Measurements from ENCODE around the gene IKBKE. TPM values are rescaled to one million over a fixed set of nuclear protein-coding genes. Genes with fewer than 3 reads are reported as not detected.

The IKBKE gene
- polyA plus RNA-seq, 4 donors: 4.1 to 8.7 (median 6.9) TPM

- Histone ChIP-seq H3K9me3 (ENCODE audit: control insufficient read depth in 2 of 2, insufficient read depth in 1 of 2, low read depth in 1 of 2, low read length in 1 of 2) (no peaks in the 10 kb centered on the region), H3K4me1 (ENCODE audit: control insufficient read depth in 3 of 3, insufficient read depth in 2 of 3, low read depth in 1 of 3, low read length in 2 of 3) (peaks cover 0 to 14% (median 2%) of the 10 kb centered on the region in 3 donors), H3K27ac (ENCODE audit: low read depth in 1 of 3, low read length in 2 of 3) (peak overlapping the region in 1 of 3 donors; percentile 31), H3K4me3 (ENCODE audit: low read depth in 1 of 3, low read length in 3 of 3) (no peak overlapping the region), H3K36me3 (ENCODE audit: control insufficient read depth in 3 of 3, insufficient read depth in 2 of 3, low read depth in 1 of 3, low read length in 3 of 3) (no peaks in the 10 kb centered on the region), H3K27me3 (ENCODE audit: control insufficient read depth in 3 of 3, insufficient read depth in 3 of 3, low read length in 3 of 3) (peaks cover 0 to 45% (median 3%) of the 10 kb centered on the region in 3 donors)
- no peak for FAIRE-seq
- DNase-seq: no peak
- 46 to 74% (median 54%) methylated on average over 3 of the region's 3 CpGs for WGBS, 3 donors
Measured at GRCh38 chr1:206504363-206504713, 34.1 kb downstream of the IKBKE start.

GRCh38 chr1:206505702-206506355 lies 35.6 kb downstream of the IKBKE start:
- Histone ChIP-seq H3K9me3 (ENCODE audit: control insufficient read depth in 2 of 2, insufficient read depth in 1 of 2, low read depth in 1 of 2, low read length in 1 of 2) (no peaks in the 10 kb centered on the region), H3K4me1 (ENCODE audit: control insufficient read depth in 3 of 3, insufficient read depth in 2 of 3, low read depth in 1 of 3, low read length in 2 of 3) (peaks cover 0 to 14% (median 2%) of the 10 kb centered on the region in 3 donors), H3K27ac (ENCODE audit: low read depth in 1 of 3, low read length in 2 of 3) (no peak overlapping the region), H3K27me3 (ENCODE audit: control insufficient read depth in 3 of 3, insufficient read depth in 3 of 3, low read length in 3 of 3) (peaks cover 0 to 46% (median 3%) of the 10 kb centered on the region in 3 donors), H3K36me3 (ENCODE audit: control insufficient read depth in 3 of 3, insufficient read depth in 2 of 3, low read depth in 1 of 3, low read length in 3 of 3) (no peaks in the 10 kb centered on the region), H3K4me3 (ENCODE audit: low read depth in 1 of 3, low read length in 3 of 3) (no peak overlapping the region)
- FAIRE-seq: no peak
- 54 to 66% (median 54%) methylated on average over 10 of the region's 10 CpGs for WGBS, 3 donors
- no peak for DNase-seq

- peak in 1 of 2 donors; percentile 51 for DNase-seq
- WGBS, 3 donors: 12 to 16% (median 13%) methylated on average over 37 to 48 of the region's 48 CpGs
- Histone ChIP-seq H3K9me3 (ENCODE audit: control insufficient read depth in 2 of 2, insufficient read depth in 1 of 2, low read depth in 1 of 2, low read length in 1 of 2) (no peaks in the 10 kb centered on the region), H3K27ac (ENCODE audit: low read depth in 1 of 3, low read length in 2 of 3) (peak overlapping the region in 1 of 3 donors; percentile 33), H3K4me3 (ENCODE audit: low read depth in 1 of 3, low read length in 3 of 3) (peak overlapping the region; percentile 46 to 60 (median 60)), H3K4me1 (ENCODE audit: control insufficient read depth in 3 of 3, insufficient read depth in 2 of 3, low read depth in 1 of 3, low read length in 2 of 3) (peaks cover 0 to 11% (median 2%) of the 10 kb centered on the region in 3 donors), H3K27me3 (ENCODE audit: control insufficient read depth in 3 of 3, insufficient read depth in 3 of 3, low read length in 3 of 3) (peaks cover 0 to 46% (median 3%) of the 10 kb centered on the region in 3 donors), H3K36me3 (ENCODE audit: control insufficient read depth in 3 of 3, insufficient read depth in 2 of 3, low read depth in 1 of 3, low read length in 3 of 3) (no peaks in the 10 kb centered on the region)
- FAIRE-seq: no peak
Measured at GRCh38 chr1:206506405-206507283, 36.4 kb downstream of the IKBKE start.

GRCh38 chr1:206507284-206508129 lies 37.2 kb downstream of the IKBKE start, which contains the start of gene RASSF5:
Gene RASSF5 (plus strand): TSS chr1:206507531. CDS start chr1:206507603, 72 bp downstream.
- WGBS, 3 donors: 0 to 1% (median 1%) methylated on average over 56 to 97 of the region's 97 CpGs
- peak within 1 kb of the TSS in 1 of 3 donors; percentile 33 for H3K27ac ChIP-seq (ENCODE audit: low read depth in 1 of 3, low read length in 2 of 3)

GRCh38 chr1:206508130-206508889 lies 38.0 kb downstream of the IKBKE start:
- Histone ChIP-seq H3K4me3 (ENCODE audit: low read depth in 1 of 3, low read length in 3 of 3) (peak overlapping the region; percentile 12 to 60 (median 42)), H3K4me1 (ENCODE audit: control insufficient read depth in 3 of 3, insufficient read depth in 2 of 3, low read depth in 1 of 3, low read length in 2 of 3) (peaks cover 0 to 14% (median 6%) of the 10 kb centered on the region in 3 donors), H3K9me3 (ENCODE audit: control insufficient read depth in 2 of 2, insufficient read depth in 1 of 2, low read depth in 1 of 2, low read length in 1 of 2) (no peaks in the 10 kb centered on the region), H3K27me3 (ENCODE audit: control insufficient read depth in 3 of 3, insufficient read depth in 3 of 3, low read length in 3 of 3) (peaks cover 0 to 46% (median 3%) of the 10 kb centered on the region in 3 donors), H3K36me3 (ENCODE audit: control insufficient read depth in 3 of 3, insufficient read depth in 2 of 3, low read depth in 1 of 3, low read length in 3 of 3) (no peaks in the 10 kb centered on the region), H3K27ac (ENCODE audit: low read depth in 1 of 3, low read length in 2 of 3) (no peak overlapping the region)
- DNase-seq: peak; percentile 19 to 39
- WGBS, 3 donors: 15 to 40% (median 29%) methylated on average over 14 to 15 of the region's 15 CpGs
- FAIRE-seq: no peak

More at GRCh38 chr1:206507284-206508129, 37.2 kb downstream of the IKBKE start, which contains the start of gene RASSF5:
- peaks cover 0 to 14% (median 6%) of the 10 kb centered on the region in 3 donors for H3K4me1 ChIP-seq (ENCODE audit: control insufficient read depth in 3 of 3, insufficient read depth in 2 of 3, low read depth in 1 of 3, low read length in 2 of 3)
- H3K9me3 ChIP-seq (ENCODE audit: control insufficient read depth in 2 of 2, insufficient read depth in 1 of 2, low read depth in 1 of 2, low read length in 1 of 2): no peaks in the 10 kb centered on the region
- DNase-seq: peak; percentile 54 to 72
- H3K4me3 ChIP-seq (ENCODE audit: low read depth in 1 of 3, low read length in 3 of 3): peak within 1 kb of the TSS; percentile 46 to 60 (median 60)
- FAIRE-seq: no peak
- peaks cover 0 to 46% (median 3%) of the 10 kb centered on the region in 3 donors for H3K27me3 ChIP-seq (ENCODE audit: control insufficient read depth in 3 of 3, insufficient read depth in 3 of 3, low read length in 3 of 3)
- H3K36me3 ChIP-seq (ENCODE audit: control insufficient read depth in 3 of 3, insufficient read depth in 2 of 3, low read depth in 1 of 3, low read length in 3 of 3): no peaks in the 10 kb centered on the region

GRCh38 chr1:206508956-206509355 lies 38.7 kb downstream of the IKBKE start:
- Histone ChIP-seq H3K4me3 (ENCODE audit: low read depth in 1 of 3, low read length in 3 of 3) (no peak overlapping the region), H3K36me3 (ENCODE audit: control insufficient read depth in 3 of 3, insufficient read depth in 2 of 3, low read depth in 1 of 3, low read length in 3 of 3) (no peaks in the 10 kb centered on the region), H3K4me1 (ENCODE audit: control insufficient read depth in 3 of 3, insufficient read depth in 2 of 3, low read depth in 1 of 3, low read length in 2 of 3) (peaks cover 0 to 14% (median 6%) of the 10 kb centered on the region in 3 donors), H3K27ac (ENCODE audit: low read depth in 1 of 3, low read length in 2 of 3) (no peak overlapping the region), H3K9me3 (ENCODE audit: control insufficient read depth in 2 of 2, insufficient read depth in 1 of 2, low read depth in 1 of 2, low read length in 1 of 2) (no peaks in the 10 kb centered on the region), H3K27me3 (ENCODE audit: control insufficient read depth in 3 of 3, insufficient read depth in 3 of 3, low read length in 3 of 3) (peaks cover 0 to 46% (median 3%) of the 10 kb centered on the region in 3 donors)
- no peak for DNase-seq
- 28 to 40% (median 35%) methylated on average over 6 of the region's 6 CpGs for WGBS, 3 donors
- no peak for FAIRE-seq

GRCh38 chr1:206509612-206510257 lies 39.5 kb downstream of the IKBKE start:
- Histone ChIP-seq H3K9me3 (ENCODE audit: control insufficient read depth in 2 of 2, insufficient read depth in 1 of 2, low read depth in 1 of 2, low read length in 1 of 2) (no peaks in the 10 kb centered on the region), H3K27me3 (ENCODE audit: control insufficient read depth in 3 of 3, insufficient read depth in 3 of 3, low read length in 3 of 3) (peaks cover 0 to 45% (median 3%) of the 10 kb centered on the region in 3 donors), H3K27ac (ENCODE audit: low read depth in 1 of 3, low read length in 2 of 3) (no peak overlapping the region), H3K36me3 (ENCODE audit: control insufficient read depth in 3 of 3, insufficient read depth in 2 of 3, low read depth in 1 of 3, low read length in 3 of 3) (no peaks in the 10 kb centered on the region), H3K4me1 (ENCODE audit: control insufficient read depth in 3 of 3, insufficient read depth in 2 of 3, low read depth in 1 of 3, low read length in 2 of 3) (peaks cover 0 to 14% (median 6%) of the 10 kb centered on the region in 3 donors), H3K4me3 (ENCODE audit: low read depth in 1 of 3, low read length in 3 of 3) (no peak overlapping the region)
- 56 to 74% (median 61%) methylated on average over 12 of the region's 12 CpGs for WGBS, 3 donors
- DNase-seq (no peak), FAIRE-seq (no peak)

All from small intestine (tissue), 7 donors.